Endothelial cell of umbilical vein (primary cell): Measurements from ENCODE around the gene AMZ2. TPM values are rescaled to one million over a fixed set of nuclear protein-coding genes. Genes with fewer than 3 reads are reported as not detected.

ENCODE experiments used
- BruUV-seq: library from RNA; stranded (reverse); fragments of 400-500 nt; replicated peaks from 2 replicates; lab custom pipeline; 2021; lab: Mats Ljungman, UMichigan
- CTCF ChIA-PET: fragments of 300-600, 350-600 bp; sonication (Branson Sonifier 250); formaldehyde crosslinking; loops from one replicate; lab custom pipeline; 2021; ENCODE audit warnings: antibody characterized with exemption, inconsistent platforms; lab: Charles Lee
- POLR2A ChIA-PET: fragments of 300-600, 350-600 bp; sonication (Branson Sonifier 250); formaldehyde crosslinking; loops from one replicate; lab custom pipeline; 2021; ENCODE audit warnings: antibody characterized with exemption, inconsistent platforms; lab: Charles Lee
- DNase-seq: peaks from one replicate; pipeline ENCODE4 v3.0.0-alpha.2; 2011; ENCODE audit warnings: low read depth, low spot score
- FAIRE-seq: peaks from 2 replicates; lab custom pipeline; 2011; peaks lifted over from hg19 to GRCh38; lab: Jason Lieb, UNC
- H2AFZ ChIP-seq: 2 replicates; pipeline ENCODE4 v1.6.0; 2012; ENCODE audit warnings: low read depth, low read length, control low read depth, inconsistent platforms
- H3K27ac ChIP-seq: 2 replicates; pipeline ENCODE4 v1.5.1; 2011; ENCODE audit warnings: low read depth, mild to moderate bottlenecking, control low read depth, low read length, moderate library complexity; ENCODE audit not compliant: insufficient read depth
- H3K27me3 ChIP-seq, 2 experiments: 2 replicates each; pipeline versions ENCODE4 v1.6.0 to v1.6.1; 2011; ENCODE audit warnings: low read length in 2 of 2, mixed read lengths in 1 of 2; ENCODE audit not compliant: control insufficient read depth in 2 of 2, insufficient read depth in 2 of 2
- H3K36me3 ChIP-seq, 2 experiments: 2 replicates in 1 of 2; 3 replicates in 1 of 2; pipeline ENCODE4 v1.5.1; 2011; ENCODE audit warnings: low read length in 2 of 2, mild to moderate bottlenecking in 1 of 2, moderate library complexity in 1 of 2; ENCODE audit not compliant: control insufficient read depth in 2 of 2, insufficient read depth in 2 of 2; ENCODE audit errors: extremely low read depth in 1 of 2
- H3K4me1 ChIP-seq: 3 replicates; pipeline ENCODE4 v1.5.1; 2011; ENCODE audit warnings: mild to moderate bottlenecking, low read length; ENCODE audit not compliant: control insufficient read depth, insufficient read depth; ENCODE audit errors: extremely low read depth
- H3K4me2 ChIP-seq: 2 replicates; pipeline ENCODE4 v1.6.1; 2011; ENCODE audit warnings: low read length, control low read depth, mixed read lengths; ENCODE audit not compliant: insufficient read depth
- H3K4me3 ChIP-seq, 3 experiments: fragments of 200-600 bp in 1 of 3; sonication (generic), shearing (Covaris generic) in 1 of 3; replicated peaks in 1 of 3; 2 replicates each; pipeline ENCODE4 v1.5.1; 2011 to 2016; ENCODE audit warnings: control low read depth in 3 of 3, low read length in 3 of 3, mild to moderate bottlenecking in 2 of 3, inconsistent platforms in 1 of 3, low read depth in 1 of 3, moderate library complexity in 1 of 3; ENCODE audit not compliant: insufficient read depth in 1 of 3
- H3K79me2 ChIP-seq: 2 replicates; pipeline ENCODE4 v1.6.0; 2012; ENCODE audit warnings: low read length, inconsistent platforms; ENCODE audit not compliant: control insufficient read depth, insufficient read depth
- H3K9ac ChIP-seq: replicated peaks from 2 replicates; pipeline ENCODE3; 2011; ENCODE audit warnings: low read length, control low read depth; ENCODE audit not compliant: insufficient read depth; ENCODE audit errors: extremely low read depth
- H3K9me1 ChIP-seq: replicated peaks from 3 replicates; pipeline ENCODE4 v1.6.0; 2011; ENCODE audit warnings: mild to moderate bottlenecking, low read length; ENCODE audit not compliant: control insufficient read depth, insufficient read depth; ENCODE audit errors: extremely low read depth
- H3K9me3 ChIP-seq: replicated peaks from 2 replicates; pipeline ENCODE4 v1.5.1; 2012; ENCODE audit warnings: low read length, inconsistent platforms; ENCODE audit not compliant: control insufficient read depth, insufficient read depth
- H4K20me1 ChIP-seq: replicated peaks from 2 replicates; pipeline ENCODE3; 2011; ENCODE audit warnings: mild to moderate bottlenecking, low read length; ENCODE audit not compliant: control insufficient read depth, insufficient read depth; ENCODE audit errors: extremely low read depth
- CTCF ChIP-seq, 2 donors: IDR thresholded peaks; 1 replicate in 1 of 2; 2 replicates in 1 of 2; pipeline ENCODE4 v1.5.1; 2011; ENCODE audit warnings: low read length in 2 of 2, mild to moderate bottlenecking in 2 of 2, moderate library complexity in 2 of 2, control low read depth in 1 of 2, inconsistent platforms in 1 of 2, low read depth in 1 of 2; ENCODE audit not compliant: insufficient read depth in 1 of 2; ENCODE audit errors: extremely low read depth in 1 of 2
- EZH2 ChIP-seq: IDR thresholded peaks from 2 replicates; pipeline ENCODE4 v1.6.1; 2012; ENCODE audit warnings: borderline replicate concordance, low read depth, mild to moderate bottlenecking, moderate library complexity, low read length, inconsistent platforms; ENCODE audit not compliant: severe bottlenecking
- FOS ChIP-seq: IDR thresholded peaks from 2 replicates; pipeline ENCODE4 v1.6.1; 2011; ENCODE audit warnings: mild to moderate bottlenecking, low read length, moderate library complexity, borderline replicate concordance; ENCODE audit not compliant: insufficient read depth
- GATA2 ChIP-seq: IDR thresholded peaks from 2 replicates; pipeline ENCODE4 v1.7.0; 2011; ENCODE audit warnings: low read depth, mild to moderate bottlenecking, moderate library complexity, mixed read lengths, low read length; ENCODE audit not compliant: insufficient read length, insufficient read depth
- JUN ChIP-seq: IDR thresholded peaks from 2 replicates; pipeline ENCODE4 v1.6.1; 2011; ENCODE audit warnings: borderline replicate concordance, low read depth; ENCODE audit not compliant: insufficient read length, insufficient read depth
- MAX ChIP-seq: IDR thresholded peaks from 2 replicates; pipeline ENCODE4 v1.6.1; 2011; ENCODE audit not compliant: insufficient read depth, insufficient read length
- MYC ChIP-seq: IDR thresholded peaks from one replicate; pipeline ENCODE4 v1.6.1; 2011; ENCODE audit warnings: mild to moderate bottlenecking, low read depth, low read length
- POLR2A ChIP-seq: IDR thresholded peaks from 2 replicates; pipeline ENCODE4 v1.6.1; 2012; ENCODE audit warnings: low read depth, mild to moderate bottlenecking, control low read depth, low read length
- POLR2AphosphoS5 ChIP-seq: IDR thresholded peaks from 2 replicates; pipeline ENCODE4 v1.6.1; 2012; ENCODE audit warnings: low read depth, mild to moderate bottlenecking, control low read depth, low read length, moderate library complexity; ENCODE audit not compliant: insufficient read depth
- dilution Hi-C: fragments of 300-500 bp; cut with MboI; formaldehyde crosslinking; loops from one replicate; pipeline ENCODE4 v1.15.0; 2019; ENCODE audit warnings: low sequenced_read_pairs; ENCODE audit not compliant: extremely low pct_ligation_motif_present
- intact Hi-C: fragments of 100-400 bp; cut with micrococcal nuclease; formaldehyde crosslinking; loops from one replicate; pipeline ENCODE4 v1.10.0; 2022
- polyA plus RNA-seq, 4 experiments: library from polyadenylated mRNA; depleted of rRNA in 3 of 4; stranded (reverse) in 3 of 4; unstranded in 1 of 4; fragments of >200 nt; gene quantifications; 2 replicates each; pipeline versions ENCODE4 v1.2.1 to v1.2.3, GENCODE V29; 2011 to 2012; ENCODE audit warnings: missing spikeins in 1 of 4
- total RNA-seq: library from RNA; stranded (reverse); gene quantifications from 2 replicates; pipeline ENCODE4 v1.2.3, GENCODE V29; 2021

The AMZ2 gene
- total and polyA plus RNA-seq, 2 donors (not counting 3 experiments of a cell fraction or from before 2014, with no cell fraction given): 46.7 to 57.3 TPM

GRCh38 chr17:68288804-68289203 is 41.0 kb downstream of the AMZ2 start:
- DNase-seq (no peak), FAIRE-seq (no peak)
- Histone ChIP-seq H3K9ac (no peak overlapping the region), H3K4me1 (peaks cover 15% of the 10 kb centered on the region), H3K79me2 (no peaks in the 10 kb centered on the region), H3K4me2 (no peak overlapping the region), H3K4me3 (no peak overlapping the region), H3K9me3 (no peaks in the 10 kb centered on the region), H3K27me3 (no peaks in the 10 kb centered on the region), H3K36me3 (no peaks in the 10 kb centered on the region), H3K9me1 (no peaks in the 10 kb centered on the region), H3K27ac (no peak overlapping the region), H2AFZ (no peak overlapping the region), H4K20me1 (no peaks in the 10 kb centered on the region)
- TF ChIP-seq CTCF (IDR thresholded peaks at IDR 0.05; ENCODE audit: extremely low read depth in 1 of 2, insufficient read depth in 1 of 2, low read depth in 1 of 2, low read length in 2 of 2): no peak
- no peak for TF ChIP-seq GATA2
- no peak for TF ChIP-seq FOS
- no peak for TF ChIP-seq POLR2A
- no peak for TF ChIP-seq POLR2AphosphoS5
- TF ChIP-seq JUN: no peak
- TF ChIP-seq EZH2: no peak
- no peak for TF ChIP-seq MAX
- no peak for TF ChIP-seq MYC
- intact Hi-C loops (no loop called here), dilution Hi-C loops (no loop called here)
- ChIA-PET POLR2A (no interaction called here), CTCF (interaction anchor here (1.6 to 8.5 kb wide), 2 partner anchors 25 to 110 kb away, joined by 5 to 104 read pairs; no protein-coding TSS in a partner anchor)
- BruUV-seq: no TSS peak
